Measurements from ENCODE around the gene REC114. TPM values are rescaled to one million over a fixed set of nuclear protein-coding genes. Genes with fewer than 3 reads are reported as not detected.

REC114 gene
- total and polyA plus RNA-seq, 9 of the 15 experiments (the other 6 are each of a cell fraction or from before 2014, with no cell fraction given), result 0.07 to 0.24 TPM; not detected in 7

DNA sequence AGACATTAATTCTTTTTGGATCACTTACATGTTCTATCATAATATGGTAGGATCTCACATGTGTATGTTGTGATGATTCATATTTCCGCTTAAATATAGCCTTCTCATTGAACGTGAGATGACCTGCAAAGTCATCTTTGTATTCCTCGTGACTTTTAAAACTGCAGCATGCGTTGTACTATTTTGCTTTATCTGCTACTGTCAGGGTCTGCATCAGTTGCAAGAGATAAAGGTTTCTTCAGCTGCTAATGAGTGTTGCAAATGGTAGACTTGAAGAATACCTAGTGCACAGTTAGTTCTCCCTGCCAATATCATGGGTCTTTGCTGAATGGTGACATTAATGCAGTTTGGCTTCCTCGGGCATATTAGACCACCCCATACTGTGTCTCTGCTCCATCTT lies 31.8 kb downstream of the REC114 start (continued):
- TF ChIP-seq, protein P1, sequence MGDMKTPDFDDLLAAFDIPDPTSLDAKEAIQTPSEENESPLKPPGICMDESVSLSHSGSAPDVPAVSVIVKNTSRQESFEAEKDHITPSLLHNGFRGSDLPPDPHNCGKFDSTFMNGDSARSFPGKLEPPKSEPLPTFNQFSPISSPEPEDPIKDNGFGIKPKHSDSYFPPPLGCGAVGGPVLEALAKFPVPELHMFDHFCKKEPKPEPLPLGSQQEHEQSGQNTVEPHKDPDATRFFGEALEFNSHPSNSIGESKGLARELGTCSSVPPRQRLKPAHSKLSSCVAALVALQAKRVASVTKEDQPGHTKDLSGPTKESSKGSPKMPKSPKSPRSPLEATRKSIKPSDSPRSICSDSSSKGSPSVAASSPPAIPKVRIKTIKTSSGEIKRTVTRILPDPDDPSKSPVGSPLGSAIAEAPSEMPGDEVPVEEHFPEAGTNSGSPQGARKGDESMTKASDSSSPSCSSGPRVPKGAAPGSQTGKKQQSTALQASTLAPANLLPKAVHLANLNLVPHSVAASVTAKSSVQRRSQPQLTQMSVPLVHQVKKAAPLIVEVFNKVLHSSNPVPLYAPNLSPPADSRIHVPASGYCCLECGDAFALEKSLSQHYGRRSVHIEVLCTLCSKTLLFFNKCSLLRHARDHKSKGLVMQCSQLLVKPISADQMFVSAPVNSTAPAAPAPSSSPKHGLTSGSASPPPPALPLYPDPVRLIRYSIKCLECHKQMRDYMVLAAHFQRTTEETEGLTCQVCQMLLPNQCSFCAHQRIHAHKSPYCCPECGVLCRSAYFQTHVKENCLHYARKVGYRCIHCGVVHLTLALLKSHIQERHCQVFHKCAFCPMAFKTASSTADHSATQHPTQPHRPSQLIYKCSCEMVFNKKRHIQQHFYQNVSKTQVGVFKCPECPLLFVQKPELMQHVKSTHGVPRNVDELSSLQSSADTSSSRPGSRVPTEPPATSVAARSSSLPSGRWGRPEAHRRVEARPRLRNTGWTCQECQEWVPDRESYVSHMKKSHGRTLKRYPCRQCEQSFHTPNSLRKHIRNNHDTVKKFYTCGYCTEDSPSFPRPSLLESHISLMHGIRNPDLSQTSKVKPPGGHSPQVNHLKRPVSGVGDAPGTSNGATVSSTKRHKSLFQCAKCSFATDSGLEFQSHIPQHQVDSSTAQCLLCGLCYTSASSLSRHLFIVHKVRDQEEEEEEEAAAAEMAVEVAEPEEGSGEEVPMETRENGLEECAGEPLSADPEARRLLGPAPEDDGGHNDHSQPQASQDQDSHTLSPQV (IDR thresholded peaks at IDR 0.05), result peak; percentile 82
- peak; percentile 63; the same call in 1 of the 2 replicates for TF ChIP-seq CC2D1A (IDR thresholded peaks at IDR 0.05)
- no peak for TF ChIP-seq GTF2A2 (tag; IDR thresholded peaks at IDR 0.05)
- peak; percentile 55; the same call in 1 of the 2 replicates for TF ChIP-seq GATA2 (CRISPR knock-in tag; IDR thresholded peaks at IDR 0.05)
- TF ChIP-seq ARNT (IDR thresholded peaks at IDR 0.05), result peak in 1 of 2 experiments; percentile 89; a peak in 1 of 4 replicates
- TF ChIP-seq, protein P2, sequence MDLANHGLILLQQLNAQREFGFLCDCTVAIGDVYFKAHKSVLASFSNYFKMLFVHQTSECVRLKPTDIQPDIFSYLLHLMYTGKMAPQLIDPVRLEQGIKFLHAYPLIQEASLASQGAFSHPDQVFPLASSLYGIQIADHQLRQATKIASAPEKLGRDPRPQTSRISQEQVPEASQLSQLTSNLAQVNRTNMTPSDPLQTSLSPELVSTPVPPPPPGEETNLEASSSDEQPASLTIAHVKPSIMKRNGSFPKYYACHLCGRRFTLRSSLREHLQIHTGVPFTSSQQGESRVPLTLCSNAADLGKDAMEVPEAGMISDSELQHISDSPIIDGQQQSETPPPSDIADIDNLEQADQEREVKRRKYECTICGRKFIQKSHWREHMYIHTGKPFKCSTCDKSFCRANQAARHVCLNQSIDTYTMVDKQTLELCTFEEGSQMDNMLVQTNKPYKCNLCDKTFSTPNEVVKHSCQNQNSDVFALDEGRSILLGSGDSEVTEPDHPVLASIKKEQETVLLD (IDR thresholded peaks at IDR 0.05), result peak; percentile 41; the same call in 1 of the 2 replicates
- no peak for TF ChIP-seq ZKSCAN3 (CRISPR knock-in tag; IDR thresholded peaks at IDR 0.05)
- TF ChIP-seq MYNN (IDR thresholded peaks at IDR 0.05), result 0 out of 2 replicates have a peak, but pooled peaks have one; percentile 48
- no peak for TF ChIP-seq MYNN (CRISPR knock-in tag; IDR thresholded peaks at IDR 0.05)
- TF ChIP-seq, protein P3, sequence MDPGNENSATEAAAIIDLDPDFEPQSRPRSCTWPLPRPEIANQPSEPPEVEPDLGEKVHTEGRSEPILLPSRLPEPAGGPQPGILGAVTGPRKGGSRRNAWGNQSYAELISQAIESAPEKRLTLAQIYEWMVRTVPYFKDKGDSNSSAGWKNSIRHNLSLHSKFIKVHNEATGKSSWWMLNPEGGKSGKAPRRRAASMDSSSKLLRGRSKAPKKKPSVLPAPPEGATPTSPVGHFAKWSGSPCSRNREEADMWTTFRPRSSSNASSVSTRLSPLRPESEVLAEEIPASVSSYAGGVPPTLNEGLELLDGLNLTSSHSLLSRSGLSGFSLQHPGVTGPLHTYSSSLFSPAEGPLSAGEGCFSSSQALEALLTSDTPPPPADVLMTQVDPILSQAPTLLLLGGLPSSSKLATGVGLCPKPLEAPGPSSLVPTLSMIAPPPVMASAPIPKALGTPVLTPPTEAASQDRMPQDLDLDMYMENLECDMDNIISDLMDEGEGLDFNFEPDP (CRISPR knock-in tag; IDR thresholded peaks at IDR 0.05), result no peak
- peak; percentile 86 for TF ChIP-seq NCOR1 (IDR thresholded peaks at IDR 0.05)
- TF ChIP-seq ZNF324 (CRISPR knock-in tag; IDR thresholded peaks at IDR 0.05), result no peak

Measured in K562 (cell line).